Ramos (cell line): ENCODE data around the gene ROMO1.
"Not testable (repeated sequence)": the region's sequence is repeated elsewhere in the genome, so short reads cannot be mapped to it uniquely, and the experiment has no call there.

Experiments
- in situ Hi-C: fragments of 300-500 bp; cut with MboI; formaldehyde crosslinking; loops from one replicate; pipeline ENCODE4 v1.14.3; 2022; ENCODE audit warnings: low sequenced_read_pairs; ENCODE audit not compliant: unreplicated experiment

ROMO1 gene

DNA sequence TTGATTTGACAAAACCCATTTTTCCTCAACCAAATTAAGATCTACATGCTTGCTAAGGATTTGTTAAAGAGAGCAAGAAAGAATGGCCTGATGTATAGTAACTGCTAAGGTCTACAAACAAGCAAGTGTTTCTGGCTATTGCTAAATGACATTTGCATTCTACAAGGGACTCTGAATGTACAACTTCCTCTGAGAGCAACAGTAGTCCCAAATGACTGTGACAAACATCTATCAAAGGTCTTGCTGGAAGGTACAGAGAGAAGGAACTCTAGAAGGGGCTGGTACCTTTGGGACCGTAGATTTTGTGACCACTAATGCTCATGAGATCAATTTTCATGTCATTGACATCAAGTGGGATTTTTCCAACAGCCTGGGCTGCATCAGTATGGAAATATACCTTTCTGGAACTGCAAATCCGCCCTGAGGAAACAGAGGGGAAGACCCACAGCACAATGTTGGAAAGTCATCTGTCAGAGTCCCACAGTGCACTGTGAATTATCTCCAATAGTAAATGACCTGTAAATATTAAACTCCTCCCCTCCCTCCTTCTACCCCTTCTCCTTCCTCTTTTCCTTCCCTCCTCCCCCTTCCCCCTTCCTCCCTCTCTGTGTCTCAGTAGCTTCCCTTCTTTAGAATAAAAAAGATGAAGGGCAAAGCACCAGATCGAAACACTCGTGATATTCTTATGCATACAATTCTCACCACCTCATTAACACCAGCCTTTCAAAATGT lies 18.6 kb upstream of the ROMO1 start:
- in situ Hi-C loops = no loop called here

- in situ Hi-C loops = no loop called here
These were observed 17.2 kb upstream of the ROMO1 start for GRCh38 chr20:35681960-35682359.

DNA sequence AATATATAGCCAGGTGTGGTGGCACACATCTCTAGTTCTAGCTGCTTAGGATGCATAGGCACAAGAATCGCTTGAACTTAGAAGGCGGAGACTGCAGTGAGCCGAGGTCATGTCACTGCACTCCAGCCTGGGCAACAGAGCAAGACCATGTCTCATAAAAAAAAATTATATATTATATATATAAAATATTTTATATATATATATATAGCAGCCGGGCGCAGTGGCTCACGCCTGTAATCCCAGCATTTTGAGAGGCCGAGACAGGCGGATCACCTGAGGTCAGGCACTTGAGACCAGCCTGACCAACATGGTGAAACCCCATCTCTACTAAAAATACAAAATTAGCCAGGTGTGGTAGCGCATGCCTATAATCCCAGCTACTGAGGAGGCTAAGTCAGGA lies 13.8 kb upstream of the ROMO1 start:
- in situ Hi-C loops = not testable (repeated sequence)

DNA sequence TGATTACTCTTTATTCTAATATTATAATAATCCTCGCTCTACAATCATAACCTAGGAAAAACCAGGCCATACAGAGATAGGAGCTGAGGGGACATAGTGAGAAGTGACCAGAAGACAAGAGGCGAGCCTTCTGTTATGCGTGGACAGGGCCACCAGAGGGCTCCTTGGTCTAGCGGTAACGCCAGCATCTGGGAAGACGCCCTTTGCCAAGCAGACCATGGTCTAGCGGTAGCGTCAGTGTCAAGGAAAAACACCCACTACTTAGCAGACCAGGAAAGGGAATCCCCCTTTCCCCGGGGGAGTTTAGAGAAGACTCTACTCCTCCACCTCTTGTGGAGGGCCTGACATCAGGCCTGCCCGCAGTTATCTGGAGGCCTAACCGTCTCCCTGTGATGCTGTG lies 12.3 kb upstream of the ROMO1 start:
- in situ Hi-C loops = not testable (repeated sequence)

DNA sequence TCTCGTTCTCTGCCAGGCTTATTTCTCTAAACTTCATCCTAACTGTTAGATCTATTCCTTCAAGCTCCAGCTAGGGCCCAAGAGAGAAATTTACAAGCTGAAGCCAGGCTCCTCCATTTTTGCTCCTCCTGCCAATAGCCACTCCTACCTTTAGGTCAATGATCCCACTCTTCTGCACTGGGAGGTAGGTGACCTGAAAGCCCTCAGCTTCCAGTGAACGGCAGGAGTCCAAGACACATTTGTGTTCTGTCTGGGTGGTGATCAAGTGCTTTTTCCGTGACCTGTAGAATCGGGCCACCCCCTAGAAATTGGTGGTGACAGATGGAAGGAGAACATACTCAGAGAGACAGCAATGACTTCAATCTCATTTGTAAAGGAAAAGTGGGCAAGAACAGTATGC lies 8.9 kb upstream of the ROMO1 start:
- in situ Hi-C loops = no loop called here

- in situ Hi-C loops = no loop called here
These were observed 3.9 kb upstream of the ROMO1 start for GRCh38 chr20:35695245-35695749.

DNA sequence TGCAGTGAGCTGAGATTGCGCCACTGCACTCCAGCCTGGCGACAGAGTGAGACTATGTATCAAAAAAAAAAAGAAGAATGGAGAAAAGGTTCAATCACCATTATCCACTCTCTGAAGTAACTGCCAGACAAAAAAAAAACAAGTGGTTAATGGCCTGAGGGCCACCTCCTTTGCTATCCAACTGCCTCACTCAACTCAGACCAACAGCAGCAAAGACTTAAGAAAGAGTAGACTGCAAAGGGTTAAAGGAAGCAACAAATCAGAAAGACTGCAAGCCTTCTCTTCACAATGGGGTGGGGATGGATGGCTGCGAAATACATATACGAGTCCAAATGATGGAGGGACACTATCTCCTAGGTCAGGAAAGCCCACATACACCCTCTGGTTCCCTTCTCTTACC lies 3.2 kb upstream of the ROMO1 start:
- in situ Hi-C loops = no loop called here

DNA sequence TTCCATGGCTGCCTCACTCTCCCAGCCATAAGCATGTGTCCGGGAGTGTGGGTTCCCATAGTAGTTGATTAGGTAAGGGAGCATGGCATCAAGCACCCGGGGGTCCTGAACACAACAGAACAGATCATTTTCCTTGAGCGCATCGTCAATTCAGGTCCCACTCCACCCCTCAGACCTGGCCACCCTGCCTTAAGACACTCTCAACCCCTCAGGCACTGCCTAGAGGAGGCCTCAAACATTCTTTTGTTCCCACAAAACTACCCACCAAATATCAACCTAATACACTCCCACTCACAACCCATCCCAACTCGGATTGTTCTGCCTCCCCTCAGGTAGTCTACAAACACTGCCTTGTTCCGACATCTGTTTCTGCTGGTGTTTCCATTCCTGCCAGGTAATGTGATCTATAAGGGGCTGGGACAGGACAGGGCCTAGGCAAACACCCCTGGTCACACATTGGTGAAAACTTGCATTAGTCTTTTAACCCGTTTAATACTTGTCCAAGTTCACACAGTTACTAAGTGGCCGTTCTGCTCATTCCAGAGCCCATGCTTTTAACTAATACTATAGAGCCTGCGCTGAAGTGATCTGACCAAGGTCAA lies 1.4 kb upstream of the ROMO1 start:
- in situ Hi-C loops = no loop called here

DNA sequence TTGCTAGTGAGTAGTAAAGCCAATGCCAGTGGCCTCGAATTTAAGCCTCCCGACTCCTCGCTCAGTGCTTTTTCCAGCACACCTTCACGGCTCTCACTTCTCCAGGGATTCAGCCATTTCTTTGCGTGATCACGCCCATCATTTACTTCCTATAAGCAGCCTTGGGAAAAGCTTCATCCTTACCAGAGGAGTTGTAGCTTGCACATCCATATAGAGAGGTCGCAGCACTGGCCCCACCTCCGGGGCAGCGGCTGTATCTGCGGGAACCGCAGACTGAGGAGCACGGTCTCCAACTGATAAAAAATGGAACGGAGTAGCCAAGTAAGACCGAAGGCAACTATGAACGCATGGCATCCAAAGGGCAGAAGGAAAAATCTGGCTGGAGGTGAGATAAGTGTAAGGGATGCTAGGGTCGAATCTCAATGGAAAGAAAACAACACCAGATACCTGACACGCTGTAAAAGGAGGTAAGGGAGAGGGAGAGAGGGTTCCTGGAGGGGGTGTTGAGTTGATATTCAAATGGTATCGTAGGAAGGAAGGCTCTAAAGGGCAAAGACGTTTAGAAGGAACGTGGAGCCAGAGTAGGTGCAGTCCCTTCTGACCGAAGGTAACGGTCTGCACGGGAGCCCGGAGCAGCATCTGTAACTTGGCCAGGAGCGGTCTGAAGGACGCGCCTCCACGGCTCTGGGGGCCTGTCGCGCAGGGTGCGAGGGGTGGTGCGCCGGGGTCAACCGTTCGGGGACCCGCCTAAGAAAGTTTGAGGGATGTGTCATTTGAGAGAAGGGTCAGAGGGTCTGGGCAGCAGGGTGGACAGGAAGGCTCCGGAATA lies 693 bp upstream of the ROMO1 start:
- in situ Hi-C loops = no loop called here

- in situ Hi-C loops = no loop called here
These were observed 886 bp downstream of the ROMO1 start for GRCh38 chr20:35699957-35700624.

GRCh38 chr20:35700625-35701148 lies 1.5 kb downstream of the ROMO1 start:
- in situ Hi-C loops = no loop called here

- in situ Hi-C loops = no loop called here
These were observed 3.0 kb downstream of the ROMO1 start for GRCh38 chr20:35702051-35702823.

GRCh38 chr20:35702824-35703695 lies 3.9 kb downstream of the ROMO1 start:
- in situ Hi-C loops = no loop called here

DNA sequence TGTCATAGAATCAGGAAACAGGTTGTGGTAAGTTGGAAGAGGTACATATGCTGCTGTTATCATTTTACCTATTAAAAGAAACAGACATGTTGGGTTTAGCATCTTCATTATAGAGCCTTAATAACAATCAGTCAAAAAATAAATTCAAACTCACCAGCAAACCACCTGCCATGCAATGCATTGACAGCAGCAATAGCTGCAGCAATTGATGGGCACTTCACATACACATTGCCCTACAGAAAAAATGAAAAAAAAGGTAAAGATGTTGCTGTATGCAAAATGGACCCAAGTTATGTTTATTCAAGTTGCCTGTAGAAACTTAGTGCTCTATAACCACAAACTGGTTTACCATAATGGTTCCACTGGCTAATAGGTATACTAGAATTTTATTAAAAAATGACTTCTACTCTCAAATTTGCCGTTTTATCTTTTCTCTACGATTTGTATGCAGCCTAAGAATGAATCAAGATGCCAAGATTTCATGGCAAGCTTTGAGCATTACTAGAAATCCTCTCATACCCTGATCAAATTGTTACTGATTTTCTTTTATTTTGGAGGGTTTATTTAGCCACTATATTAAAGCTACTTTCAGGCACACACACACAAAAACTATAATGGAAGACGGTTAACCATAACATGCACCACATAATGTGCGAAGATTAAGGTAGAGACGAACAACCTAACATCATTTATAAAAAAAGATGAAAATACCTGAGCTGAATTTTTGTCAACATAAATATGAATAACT lies 5.5 kb downstream of the ROMO1 start:
- in situ Hi-C loops = no loop called here

DNA sequence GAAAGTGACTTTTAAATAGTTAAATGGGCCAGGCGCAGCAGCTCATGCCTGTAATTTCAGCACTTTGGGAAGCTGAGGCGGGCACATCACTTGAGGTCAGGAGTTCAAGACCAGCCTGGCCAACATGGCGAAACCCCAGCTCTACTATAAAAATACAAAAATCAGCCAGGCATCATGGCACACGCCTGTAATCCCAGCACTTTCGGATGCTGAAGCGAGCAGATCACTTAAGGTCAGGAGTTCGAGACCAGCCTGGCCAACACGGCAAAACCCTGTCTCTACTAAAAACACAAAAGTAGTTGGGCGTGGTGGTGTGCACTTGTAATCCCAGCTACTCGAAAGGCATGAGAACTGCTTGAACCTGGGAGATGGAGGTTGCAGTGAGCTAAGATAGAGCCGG lies 6.7 kb downstream of the ROMO1 start:
- in situ Hi-C loops = not testable (repeated sequence)

- in situ Hi-C loops = not testable (repeated sequence)
These were observed 7.7 kb downstream of the ROMO1 start for GRCh38 chr20:35706591-35707529.

- in situ Hi-C loops = no loop called here
These were observed 9.3 kb downstream of the ROMO1 start for GRCh38 chr20:35708502-35708901.
